Measurements from ENCODE around the gene ALK. TPM values are rescaled to one million over a fixed set of nuclear protein-coding genes. Genes with fewer than 3 reads are reported as not detected.

Gene ALK
- total RNA-seq, 1 experiment from 2014 or later = 0.87 TPM

- BruUV-seq (replicated peaks) = no TSS peak
- H3F3A ChIP-seq (ENCODE audit: low read length, unreplicated experiment) = no peaks in the 10 kb centered on the region
- no peak overlapping the region for H3K9ac ChIP-seq (ENCODE audit: low read length)
- H3K79me2 ChIP-seq (ENCODE audit: low read length) = no peaks in the 10 kb centered on the region
- CTCF ChIA-PET = no interaction called here
- TF ChIP-seq EZH2 (IDR thresholded peaks at IDR 0.05; ENCODE audit: low read length, unreplicated experiment) (no peak), EZH2phosphoT487 (IDR thresholded peaks at IDR 0.05; ENCODE audit: borderline replicate concordance, low read length) (no peak)
- TF ChIP-seq, protein P1, sequence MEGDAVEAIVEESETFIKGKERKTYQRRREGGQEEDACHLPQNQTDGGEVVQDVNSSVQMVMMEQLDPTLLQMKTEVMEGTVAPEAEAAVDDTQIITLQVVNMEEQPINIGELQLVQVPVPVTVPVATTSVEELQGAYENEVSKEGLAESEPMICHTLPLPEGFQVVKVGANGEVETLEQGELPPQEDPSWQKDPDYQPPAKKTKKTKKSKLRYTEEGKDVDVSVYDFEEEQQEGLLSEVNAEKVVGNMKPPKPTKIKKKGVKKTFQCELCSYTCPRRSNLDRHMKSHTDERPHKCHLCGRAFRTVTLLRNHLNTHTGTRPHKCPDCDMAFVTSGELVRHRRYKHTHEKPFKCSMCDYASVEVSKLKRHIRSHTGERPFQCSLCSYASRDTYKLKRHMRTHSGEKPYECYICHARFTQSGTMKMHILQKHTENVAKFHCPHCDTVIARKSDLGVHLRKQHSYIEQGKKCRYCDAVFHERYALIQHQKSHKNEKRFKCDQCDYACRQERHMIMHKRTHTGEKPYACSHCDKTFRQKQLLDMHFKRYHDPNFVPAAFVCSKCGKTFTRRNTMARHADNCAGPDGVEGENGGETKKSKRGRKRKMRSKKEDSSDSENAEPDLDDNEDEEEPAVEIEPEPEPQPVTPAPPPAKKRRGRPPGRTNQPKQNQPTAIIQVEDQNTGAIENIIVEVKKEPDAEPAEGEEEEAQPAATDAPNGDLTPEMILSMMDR (conservative IDR thresholded peaks at IDR 0.05; ENCODE audit: low read depth, low read length) = no peak
- H3K4me3 ChIP-seq (ENCODE audit: low read length) = no peak overlapping the region
- H2AFZ ChIP-seq (ENCODE audit: low read length) = no peak overlapping the region
- intact Hi-C loops (cut with micrococcal nuclease) = no loop called here
- POLR2A ChIA-PET (ENCODE audit: unreplicated experiment) = no interaction called here
- no peak overlapping the region for H3K27ac ChIP-seq (ENCODE audit: low read length)
- DNase-seq (no peak), ATAC-seq (no peak)
- H3K9me3 ChIP-seq (ENCODE audit: low read length) = no peaks in the 10 kb centered on the region
- H3K4me1 ChIP-seq (ENCODE audit: insufficient read depth, low read length) = peaks cover 6% of the 10 kb centered on the region; the same call in 1 of the 2 replicates
- H4K20me1 ChIP-seq (ENCODE audit: low read length) = no peaks in the 10 kb centered on the region
- H3K4me2 ChIP-seq (ENCODE audit: low read length) = no peak overlapping the region
- no peaks in the 10 kb centered on the region for H3K27me3 ChIP-seq (ENCODE audit: low read length)
- no peaks in the 10 kb centered on the region for H3K36me3 ChIP-seq (ENCODE audit: low read depth, low read length)
- H3K9me2 ChIP-seq (replicated peaks; ENCODE audit: low read length) = no peaks in the 10 kb centered on the region
Observed at GRCh38 chr2:29549069-29549380, 372.4 kb downstream of the ALK start.

DNA sequence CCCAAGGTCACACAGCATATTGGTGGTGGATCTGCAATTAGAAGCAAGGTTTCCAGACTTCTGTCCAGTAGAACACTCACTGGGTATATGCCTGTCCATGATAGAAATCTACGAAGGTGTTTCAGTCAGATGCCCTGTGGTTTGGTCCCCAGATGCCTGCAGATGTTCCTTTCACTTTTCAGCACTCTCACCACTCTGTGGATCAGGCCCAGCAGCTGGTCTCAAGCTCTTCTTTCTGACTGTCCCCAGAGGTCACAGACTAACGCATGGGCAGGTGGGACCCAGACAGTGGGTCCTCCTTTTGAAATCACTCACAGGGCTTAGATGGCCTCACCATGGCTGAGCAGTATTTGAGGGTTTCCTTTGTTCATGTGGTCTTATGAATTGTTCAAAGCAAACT lies 376.5 kb downstream of the ALK start:
- BruUV-seq (replicated peaks) = no TSS peak
- intact Hi-C loops (cut with micrococcal nuclease) = no loop called here
- no peaks in the 10 kb centered on the region for H3K9me2 ChIP-seq (replicated peaks; ENCODE audit: low read length)

GRCh38 chr2:29544031-29544430 lies 377.4 kb downstream of the ALK start:
- DNase-seq (no peak), ATAC-seq (no peak)
- POLR2A ChIA-PET (ENCODE audit: unreplicated experiment) = no interaction called here
- no peaks in the 10 kb centered on the region for H3K9me3 ChIP-seq (ENCODE audit: low read length)
- H3K27ac ChIP-seq (ENCODE audit: low read length) = no peak overlapping the region
- no peak overlapping the region for H2AFZ ChIP-seq (ENCODE audit: low read length)
- no peak overlapping the region for H3K4me2 ChIP-seq (ENCODE audit: low read length)
- CTCF ChIA-PET = no interaction called here
- no peaks in the 10 kb centered on the region for H3K79me2 ChIP-seq (ENCODE audit: low read length)
- H3K4me1 ChIP-seq (ENCODE audit: insufficient read depth, low read length) = peaks cover 6% of the 10 kb centered on the region; the same call in 1 of the 2 replicates
- H3K9me2 ChIP-seq (replicated peaks; ENCODE audit: low read length) = no peaks in the 10 kb centered on the region
- intact Hi-C loops (cut with micrococcal nuclease) = no loop called here
- H3K27me3 ChIP-seq (ENCODE audit: low read length) = no peaks in the 10 kb centered on the region
- no peak for TF ChIP-seq EZH2phosphoT487 (IDR thresholded peaks at IDR 0.05; ENCODE audit: borderline replicate concordance, low read length)
- TF ChIP-seq EZH2 (IDR thresholded peaks at IDR 0.05; ENCODE audit: low read length, unreplicated experiment) = no peak
- TF ChIP-seq, protein P1 (conservative IDR thresholded peaks at IDR 0.05; ENCODE audit: low read depth, low read length) = no peak
- BruUV-seq (replicated peaks) = no TSS peak
- H3F3A ChIP-seq (ENCODE audit: low read length, unreplicated experiment) = no peaks in the 10 kb centered on the region
- no peaks in the 10 kb centered on the region for H4K20me1 ChIP-seq (ENCODE audit: low read length)
- no peaks in the 10 kb centered on the region for H3K36me3 ChIP-seq (ENCODE audit: low read depth, low read length)
- no peak overlapping the region for H3K4me3 ChIP-seq (ENCODE audit: low read length)
- no peak overlapping the region for H3K9ac ChIP-seq (ENCODE audit: low read length)

More for the DNA sequence above, 376.5 kb downstream of the ALK start:
- Histone ChIP-seq H3K36me3 (ENCODE audit: low read depth, low read length) (no peaks in the 10 kb centered on the region), H3K4me3 (ENCODE audit: low read length) (no peak overlapping the region), H4K20me1 (ENCODE audit: low read length) (no peaks in the 10 kb centered on the region), H3K9me3 (ENCODE audit: low read length) (no peaks in the 10 kb centered on the region), H3K4me2 (ENCODE audit: low read length) (no peak overlapping the region), H3F3A (ENCODE audit: low read length, unreplicated experiment) (no peaks in the 10 kb centered on the region), H3K27ac (ENCODE audit: low read length) (no peak overlapping the region), H3K9ac (ENCODE audit: low read length) (no peak overlapping the region), H3K27me3 (ENCODE audit: low read length) (no peaks in the 10 kb centered on the region), H3K79me2 (ENCODE audit: low read length) (no peaks in the 10 kb centered on the region), H3K4me1 (ENCODE audit: insufficient read depth, low read length) (peaks cover 6% of the 10 kb centered on the region; the same call in 1 of the 2 replicates), H2AFZ (ENCODE audit: low read length) (no peak overlapping the region)
- ChIA-PET CTCF (no interaction called here), POLR2A (ENCODE audit: unreplicated experiment) (no interaction called here)
- TF ChIP-seq EZH2phosphoT487 (IDR thresholded peaks at IDR 0.05; ENCODE audit: borderline replicate concordance, low read length) = no peak
- DNase-seq (no peak), ATAC-seq (no peak)
